Activated B cell treated with CpG ODN at 0.5 μM for 24 hours (primary cell): ENCODE results near the gene ARID5A. TPM values are rescaled to one million over a fixed set of nuclear protein-coding genes. Genes with fewer than 3 reads are reported as not detected.

Source experiments
- ATAC-seq: fragments of 200-7000 bp; cut with Tn5 transposase; one replicate; pipeline ENCODE4 v1.10.0; 2021; ENCODE audit warnings: low read depth, mild to moderate bottlenecking, moderate library complexity
- CTCF ChIA-PET: fragments of 350-600 bp; sonication (Branson Sonifier 250); formaldehyde crosslinking; loops from one replicate; lab custom pipeline; 2021; ENCODE audit warnings: antibody characterized with exemption; lab: Charles Lee
- POLR2A ChIA-PET: fragments of 350-600 bp; sonication (Branson Sonifier 250); formaldehyde crosslinking; loops from one replicate; lab custom pipeline; 2021; ENCODE audit warnings: antibody characterized with exemption; lab: Charles Lee
- DNase-seq: peaks from one replicate; pipeline ENCODE4 v3.0.0; 2022
- H3K27ac Mint-ChIP-seq: one replicate; pipeline ENCODE4 v1.8.0; 2020; ENCODE audit warnings: mixed read lengths
- H3K27me3 Mint-ChIP-seq: one replicate; pipeline ENCODE4 v1.8.0; 2021; ENCODE audit warnings: mixed read lengths
- H3K36me3 Mint-ChIP-seq: one replicate; pipeline ENCODE4 v1.8.0; 2021; ENCODE audit warnings: low read depth, mixed read lengths
- H3K4me1 Mint-ChIP-seq: one replicate; pipeline ENCODE4 v1.8.0; 2021; ENCODE audit warnings: mixed read lengths
- H3K4me3 Mint-ChIP-seq: one replicate; pipeline ENCODE4 v1.8.0; 2020; ENCODE audit warnings: mild to moderate bottlenecking, mixed read lengths
- H3K9me3 Mint-ChIP-seq: one replicate; pipeline ENCODE4 v1.8.0; 2020; ENCODE audit warnings: mixed read lengths
- CTCF ChIP-seq: fragments of 200-600 bp; IDR thresholded peaks from one replicate; pipeline ENCODE4 v1.8.0; 2022; ENCODE audit warnings: antibody characterized with exemption, mild to moderate bottlenecking
- intact Hi-C: fragments of 100-400 bp; cut with micrococcal nuclease; formaldehyde crosslinking; loops from one replicate; pipeline ENCODE4 v1.15.1; 2024
- total RNA-seq: library from RNA; stranded (reverse); gene quantifications from 2 replicates; pipeline ENCODE4 v1.2.3, GENCODE V29; 2022

Gene ARID5A
- total RNA-seq, 1 donor from 2014 or later, result 83.5 TPM

GRCh38 chr2:96538487-96539214 is 2.1 kb downstream of the ARID5A start:
- H3K9me3 Mint-ChIP-seq, result no peaks in the 10 kb centered on the region
- H3K27me3 Mint-ChIP-seq, result no peaks in the 10 kb centered on the region
- no peak for TF ChIP-seq CTCF
- H3K4me1 Mint-ChIP-seq, result peaks cover 46% of the 10 kb centered on the region
- H3K4me3 Mint-ChIP-seq, result peak overlapping the region; percentile 91
- H3K36me3 Mint-ChIP-seq, result peaks cover 35% of the 10 kb centered on the region
- POLR2A ChIA-PET, result interaction anchor here (0.6 to 5.6 kb wide), 9 partner anchors 8 to 412 kb away, joined by 3 to 161 read pairs (median 5); partner anchors contain the start of genes DUSP2, NCAPH and STARD7
- peak; percentile 55 for DNase-seq
- peak overlapping the region; percentile 86 for H3K27ac Mint-ChIP-seq
- CTCF ChIA-PET, result interaction anchor here (0.8 to 4.4 kb wide), 6 partner anchors 10 to 262 kb away, joined by 3 to 34 read pairs (median 6); no protein-coding TSS in a partner anchor
- ATAC-seq, result peak; percentile 5
- intact Hi-C loops, result loop anchor here (1.0 to 5.0 kb wide), 9 partner anchors 14 to 391 kb away; partner anchors contain the start of genes ANKRD39, CIAO1, DUSP2 and NCAPH

GRCh38 chr2:96539215-96539920 is 2.8 kb downstream of the ARID5A start:
- peaks cover 43% of the 10 kb centered on the region for H3K36me3 Mint-ChIP-seq
- intact Hi-C loops, result loop anchor here (2.0 to 5.0 kb wide), 8 partner anchors 15 to 392 kb away; partner anchors contain the start of genes ANKRD39, CIAO1, DUSP2 and NCAPH
- no peaks in the 10 kb centered on the region for H3K27me3 Mint-ChIP-seq
- CTCF ChIA-PET, result interaction anchor here (0.8 to 4.4 kb wide), 5 partner anchors 11 to 262 kb away, joined by 3 to 34 read pairs (median 4); no protein-coding TSS in a partner anchor
- POLR2A ChIA-PET, result interaction anchor here (0.5 to 5.6 kb wide), 7 partner anchors 11 to 394 kb away, joined by 3 to 161 read pairs (median 5); partner anchors contain the start of genes DUSP2, NCAPH and STARD7
- H3K9me3 Mint-ChIP-seq, result no peaks in the 10 kb centered on the region
- peak overlapping the region; percentile 86 for H3K27ac Mint-ChIP-seq
- TF ChIP-seq CTCF, result no peak
- peaks cover 49% of the 10 kb centered on the region for H3K4me1 Mint-ChIP-seq
- peak overlapping the region; percentile 91 for H3K4me3 Mint-ChIP-seq
- ATAC-seq, result no peak
- peak; percentile 16 for DNase-seq

GRCh38 chr2:96540136-96540535 is 3.6 kb downstream of the ARID5A start:
- no peak overlapping the region for H3K4me3 Mint-ChIP-seq
- ChIA-PET CTCF (interaction anchor here (1.0 to 4.4 kb wide), 2 partner anchors 13 to 14 kb away, joined by 3 to 34 read pairs; no protein-coding TSS in a partner anchor), POLR2A (interaction anchor here (1.3 to 5.6 kb wide), 2 partner anchors 12 to 13 kb away, joined by 3 to 161 read pairs; no protein-coding TSS in a partner anchor)
- DNase-seq (peak; percentile 11), ATAC-seq (no peak)
- H3K27ac Mint-ChIP-seq, result peak overlapping the region; percentile 41
- TF ChIP-seq CTCF, result no peak
- peaks cover 48% of the 10 kb centered on the region for H3K36me3 Mint-ChIP-seq
- no peaks in the 10 kb centered on the region for H3K27me3 Mint-ChIP-seq
- H3K4me1 Mint-ChIP-seq, result peaks cover 54% of the 10 kb centered on the region
- intact Hi-C loops, result no loop called here
- H3K9me3 Mint-ChIP-seq, result no peaks in the 10 kb centered on the region

- H3K36me3 Mint-ChIP-seq, result peaks cover 61% of the 10 kb centered on the region
- no peak overlapping the region for H3K27ac Mint-ChIP-seq
- no peak for ATAC-seq
- no peaks in the 10 kb centered on the region for H3K27me3 Mint-ChIP-seq
- no peak overlapping the region for H3K4me3 Mint-ChIP-seq
- ChIA-PET CTCF (interaction anchor here (1.0 kb wide), 1 partner anchor 33 kb away, joined by 3 read pairs; no protein-coding TSS in a partner anchor), POLR2A (interaction anchor here (1.3 to 5.6 kb wide), 2 partner anchors 12 to 13 kb away, joined by 3 to 161 read pairs; no protein-coding TSS in a partner anchor)
- H3K4me1 Mint-ChIP-seq, result peaks cover 54% of the 10 kb centered on the region
- intact Hi-C loops, result no loop called here
- no peak for TF ChIP-seq CTCF
- no peaks in the 10 kb centered on the region for H3K9me3 Mint-ChIP-seq
- no peak for DNase-seq
These were observed 5.0 kb downstream of the ARID5A start for GRCh38 chr2:96541398-96542152.
